ENCODE data around the gene AKR1A1. TPM values are rescaled to one million over a fixed set of nuclear protein-coding genes. Genes with fewer than 3 reads are reported as not detected.

AKR1A1 gene
- total and polyA plus RNA-seq, 2 donors (not counting 3 experiments of a cell fraction or from before 2014, with no cell fraction given): 172 to 227 TPM

GRCh38 chr1:45563843-45564242 is 13.2 kb downstream of the AKR1A1 start:
- H3K9ac ChIP-seq (replicated peaks; ENCODE audit: extremely low read depth, insufficient read depth, low read length): no peak overlapping the region
- no peaks in the 10 kb centered on the region for H3K9me1 ChIP-seq (replicated peaks; ENCODE audit: control insufficient read depth, extremely low read depth, insufficient read depth, low read length)
- DNase-seq (ENCODE audit: low read depth, low spot score) (no peak), FAIRE-seq (no peak)
- H2AFZ ChIP-seq (ENCODE audit: low read depth, low read length): no peak overlapping the region
- no peak overlapping the region for H3K4me3 ChIP-seq (replicated peaks in 1 of 3; ENCODE audit: insufficient read depth in 1 of 3, low read depth in 1 of 3, low read length in 3 of 3)
- dilution Hi-C loops (cut with MboI; ENCODE audit: extremely low pct_ligation_motif_present, low sequenced_read_pairs) (no loop called here), intact Hi-C loops (cut with micrococcal nuclease) (no loop called here)
- TF ChIP-seq POLR2A (IDR thresholded peaks at IDR 0.05; ENCODE audit: low read depth, low read length) (no peak), MYC (IDR thresholded peaks at IDR 0.05; ENCODE audit: low read depth, low read length) (no peak), EZH2 (IDR thresholded peaks at IDR 0.05; ENCODE audit: borderline replicate concordance, low read depth, low read length, severe bottlenecking) (no peak), POLR2AphosphoS5 (IDR thresholded peaks at IDR 0.05; ENCODE audit: insufficient read depth, low read depth, low read length) (no peak), JUN (IDR thresholded peaks at IDR 0.05; ENCODE audit: borderline replicate concordance, insufficient read depth, insufficient read length, low read depth) (no peak), FOS (IDR thresholded peaks at IDR 0.05; ENCODE audit: borderline replicate concordance, insufficient read depth, low read length) (no peak), GATA2 (IDR thresholded peaks at IDR 0.05; ENCODE audit: insufficient read depth, insufficient read length, low read depth, low read length) (no peak)
- TF ChIP-seq, protein P1, sequence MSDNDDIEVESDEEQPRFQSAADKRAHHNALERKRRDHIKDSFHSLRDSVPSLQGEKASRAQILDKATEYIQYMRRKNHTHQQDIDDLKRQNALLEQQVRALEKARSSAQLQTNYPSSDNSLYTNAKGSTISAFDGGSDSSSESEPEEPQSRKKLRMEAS (IDR thresholded peaks at IDR 0.05; ENCODE audit: insufficient read depth, insufficient read length): no peak
- TF ChIP-seq, protein P2, sequence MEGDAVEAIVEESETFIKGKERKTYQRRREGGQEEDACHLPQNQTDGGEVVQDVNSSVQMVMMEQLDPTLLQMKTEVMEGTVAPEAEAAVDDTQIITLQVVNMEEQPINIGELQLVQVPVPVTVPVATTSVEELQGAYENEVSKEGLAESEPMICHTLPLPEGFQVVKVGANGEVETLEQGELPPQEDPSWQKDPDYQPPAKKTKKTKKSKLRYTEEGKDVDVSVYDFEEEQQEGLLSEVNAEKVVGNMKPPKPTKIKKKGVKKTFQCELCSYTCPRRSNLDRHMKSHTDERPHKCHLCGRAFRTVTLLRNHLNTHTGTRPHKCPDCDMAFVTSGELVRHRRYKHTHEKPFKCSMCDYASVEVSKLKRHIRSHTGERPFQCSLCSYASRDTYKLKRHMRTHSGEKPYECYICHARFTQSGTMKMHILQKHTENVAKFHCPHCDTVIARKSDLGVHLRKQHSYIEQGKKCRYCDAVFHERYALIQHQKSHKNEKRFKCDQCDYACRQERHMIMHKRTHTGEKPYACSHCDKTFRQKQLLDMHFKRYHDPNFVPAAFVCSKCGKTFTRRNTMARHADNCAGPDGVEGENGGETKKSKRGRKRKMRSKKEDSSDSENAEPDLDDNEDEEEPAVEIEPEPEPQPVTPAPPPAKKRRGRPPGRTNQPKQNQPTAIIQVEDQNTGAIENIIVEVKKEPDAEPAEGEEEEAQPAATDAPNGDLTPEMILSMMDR (IDR thresholded peaks at IDR 0.05; ENCODE audit: extremely low read depth in 1 of 2, insufficient read depth in 1 of 2, low read depth in 1 of 2, low read length in 2 of 2): no peak
- H3K79me2 ChIP-seq (ENCODE audit: control insufficient read depth, insufficient read depth, low read length): peaks cover 12% of the 10 kb centered on the region
- peaks cover 7 to 29% of the 10 kb centered on the region in 2 experiments for H3K36me3 ChIP-seq (ENCODE audit: control insufficient read depth in 2 of 2, extremely low read depth in 1 of 2, insufficient read depth in 2 of 2, low read length in 2 of 2)
- H3K27me3 ChIP-seq (ENCODE audit: control insufficient read depth in 2 of 2, insufficient read depth in 2 of 2, low read length in 2 of 2): no peaks in the 10 kb centered on the region
- H3K27ac ChIP-seq (ENCODE audit: insufficient read depth, low read depth, low read length): no peak overlapping the region
- no peaks in the 10 kb centered on the region for H4K20me1 ChIP-seq (replicated peaks; ENCODE audit: control insufficient read depth, extremely low read depth, insufficient read depth, low read length)
- H3K4me1 ChIP-seq (ENCODE audit: control insufficient read depth, extremely low read depth, insufficient read depth, low read length): no peaks in the 10 kb centered on the region
- no TSS peak for BruUV-seq (replicated peaks)
- ChIA-PET POLR2A (interaction anchor here (3.7 kb wide), 1 partner anchor 42 kb away, joined by 20 read pairs; the partner anchor contains the start of gene PRDX1), CTCF (interaction anchor here (1.1 to 9.0 kb wide), 2 partner anchors 53 to 203 kb away, joined by 4 to 148 read pairs; no protein-coding TSS in a partner anchor)
- H3K9me3 ChIP-seq (replicated peaks; ENCODE audit: control insufficient read depth, insufficient read depth, low read length): no peaks in the 10 kb centered on the region
- no peak overlapping the region for H3K4me2 ChIP-seq (ENCODE audit: insufficient read depth, low read length)

Data from endothelial cell of umbilical vein (primary cell).